A549 (cell line): ENCODE results near the gene DERA.

Experiments used
- CEBPB ChIP-seq, 2 experiments: fragments of >200 bp in 1 of 2; sonication (Bioruptor Twin) in 1 of 2; formaldehyde crosslinking in 1 of 2; IDR thresholded peaks; 2 replicates each; pipeline ENCODE4 v1.6.1; 2012 to 2016
- HDAC2 ChIP-seq: fragments of 200-600 bp; sonication (generic); IDR thresholded peaks from 2 replicates; pipeline ENCODE4 v1.6.1; 2016
- MAFK ChIP-seq: fragments of 450-650 bp; IDR thresholded peaks from 2 replicates; pipeline ENCODE4 v1.6.1; 2014; ENCODE audit not compliant: partially characterized antibody
- RARB ChIP-seq: fragments of 250-450 bp; sonication (Bioruptor Pico); IDR thresholded peaks from 2 replicates; pipeline ENCODE4 v1.8.0; 2021; ENCODE audit warnings: mild to moderate bottlenecking, moderate library complexity
- SREBF2 ChIP-seq: fragments of 450-650 bp; IDR thresholded peaks from 2 replicates; pipeline ENCODE4 v1.6.1; 2014; ENCODE audit warnings: mild to moderate bottlenecking, moderate library complexity
- TF ChIP-seq, protein P1 (sequence below): fragments of >200 bp; sonication (Bioruptor Twin); formaldehyde crosslinking; IDR thresholded peaks from 3 replicates; pipeline ENCODE4 v1.5.1; 2016

GRCh38 chr12:16019136-16019535, 108.0 kb downstream of the DERA start:
- TF ChIP-seq CEBPB (IDR thresholded peaks at IDR 0.05) = no peak
- TF ChIP-seq, protein P1, sequence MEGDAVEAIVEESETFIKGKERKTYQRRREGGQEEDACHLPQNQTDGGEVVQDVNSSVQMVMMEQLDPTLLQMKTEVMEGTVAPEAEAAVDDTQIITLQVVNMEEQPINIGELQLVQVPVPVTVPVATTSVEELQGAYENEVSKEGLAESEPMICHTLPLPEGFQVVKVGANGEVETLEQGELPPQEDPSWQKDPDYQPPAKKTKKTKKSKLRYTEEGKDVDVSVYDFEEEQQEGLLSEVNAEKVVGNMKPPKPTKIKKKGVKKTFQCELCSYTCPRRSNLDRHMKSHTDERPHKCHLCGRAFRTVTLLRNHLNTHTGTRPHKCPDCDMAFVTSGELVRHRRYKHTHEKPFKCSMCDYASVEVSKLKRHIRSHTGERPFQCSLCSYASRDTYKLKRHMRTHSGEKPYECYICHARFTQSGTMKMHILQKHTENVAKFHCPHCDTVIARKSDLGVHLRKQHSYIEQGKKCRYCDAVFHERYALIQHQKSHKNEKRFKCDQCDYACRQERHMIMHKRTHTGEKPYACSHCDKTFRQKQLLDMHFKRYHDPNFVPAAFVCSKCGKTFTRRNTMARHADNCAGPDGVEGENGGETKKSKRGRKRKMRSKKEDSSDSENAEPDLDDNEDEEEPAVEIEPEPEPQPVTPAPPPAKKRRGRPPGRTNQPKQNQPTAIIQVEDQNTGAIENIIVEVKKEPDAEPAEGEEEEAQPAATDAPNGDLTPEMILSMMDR = no peak
- TF ChIP-seq MAFK = no peak
- no peak for TF ChIP-seq SREBF2
- TF ChIP-seq HDAC2 = no peak
- no peak for TF ChIP-seq RARB (CRISPR knock-in tag)
